Dendritic cell treated with granulocyte-macrophage colony-stimulating factor and Interleukin-4, amounts not matched to agents 40 ng/mL and 50 ng/mL, for 4 days (primary cell): ENCODE results near the gene DCTN4.
"Not testable (repeated sequence)": the region's sequence is repeated elsewhere in the genome, so short reads cannot be mapped to it uniquely, and the experiment has no call there.

ENCODE experiments used
- H3K27ac Mint-ChIP-seq: one replicate; pipeline ENCODE4 v1.8.0; 2022; ENCODE audit warnings: mild to moderate bottlenecking, mixed read lengths
- H3K27me3 Mint-ChIP-seq: one replicate; pipeline ENCODE4 v1.8.0; 2022; ENCODE audit warnings: mild to moderate bottlenecking, mixed read lengths
- H3K36me3 Mint-ChIP-seq: one replicate; pipeline ENCODE4 v1.8.0; 2022; ENCODE audit warnings: low read depth, mixed read lengths
- H3K4me1 Mint-ChIP-seq: one replicate; pipeline ENCODE4 v1.8.0; 2022; ENCODE audit warnings: low read depth, mixed read lengths
- H3K4me3 Mint-ChIP-seq: one replicate; pipeline ENCODE4 v1.8.0; 2022; ENCODE audit warnings: mild to moderate bottlenecking, moderate library complexity, mixed read lengths
- H3K9me3 Mint-ChIP-seq: one replicate; pipeline ENCODE4 v1.8.0; 2022; ENCODE audit warnings: mixed read lengths
- intact Hi-C: fragments of 100-400 bp; cut with micrococcal nuclease; formaldehyde crosslinking; loops from one replicate; pipeline ENCODE4 v1.15.0; 2022

Gene DCTN4

GRCh38 chr5:150758531-150759333, at the start of gene DCTN4:
Gene DCTN4 (minus strand): TSS chr5:150759017. CDS start chr5:150758993, 24 bp downstream.
- intact Hi-C loops: loop anchor here (2.0 kb wide), 1 partner anchor 20 kb away; the partner anchor contains the start of gene SMIM3
- H3K4me3 Mint-ChIP-seq: no peak within 1 kb of the TSS
- H3K9me3 Mint-ChIP-seq: no peaks in the 10 kb centered on the region
- no peaks in the 10 kb centered on the region for H3K27me3 Mint-ChIP-seq
- H3K36me3 Mint-ChIP-seq: peaks cover 38% of the 10 kb centered on the region
- H3K4me1 Mint-ChIP-seq: peaks cover 29% of the 10 kb centered on the region
- H3K27ac Mint-ChIP-seq: no peak within 1 kb of the TSS

- H3K4me3 Mint-ChIP-seq: no peak overlapping the region
- no peaks in the 10 kb centered on the region for H3K27me3 Mint-ChIP-seq
- peaks cover 8% of the 10 kb centered on the region for H3K9me3 Mint-ChIP-seq
- H3K27ac Mint-ChIP-seq: no peak overlapping the region
- H3K36me3 Mint-ChIP-seq: no peaks in the 10 kb centered on the region
- intact Hi-C loops: no loop called here
- H3K4me1 Mint-ChIP-seq: peaks cover 8% of the 10 kb centered on the region
Observed at GRCh38 chr5:150804388-150804787, 45.6 kb upstream of the DCTN4 start.

GRCh38 chr5:150801117-150801927, 42.5 kb upstream of the DCTN4 start:
- Mint-ChIP-seq H3K36me3 (peaks cover 17% of the 10 kb centered on the region), H3K4me1 (peaks cover 13% of the 10 kb centered on the region), H3K27me3 (no peaks in the 10 kb centered on the region), H3K27ac (peak overlapping the region; percentile 53), H3K9me3 (peaks cover 8% of the 10 kb centered on the region), H3K4me3 (peak overlapping the region; percentile 60)
- intact Hi-C loops: loop anchor here (1.0 kb wide), 1 partner anchor 46 kb away; no protein-coding TSS in a partner anchor

- intact Hi-C loops: no loop called here
Observed at GRCh38 chr5:150797384-150797783, 38.6 kb upstream of the DCTN4 start.

GRCh38 chr5:150794927-150795326, 36.1 kb upstream of the DCTN4 start:
- H3K4me1 Mint-ChIP-seq: peaks cover 32% of the 10 kb centered on the region
- no peak overlapping the region for H3K27ac Mint-ChIP-seq
- no peaks in the 10 kb centered on the region for H3K9me3 Mint-ChIP-seq
- peaks cover 24% of the 10 kb centered on the region for H3K36me3 Mint-ChIP-seq
- intact Hi-C loops: loop anchor here (5.0 kb wide), 1 partner anchor 58 kb away; no protein-coding TSS in a partner anchor
- no peak overlapping the region for H3K4me3 Mint-ChIP-seq
- no peaks in the 10 kb centered on the region for H3K27me3 Mint-ChIP-seq

More at GRCh38 chr5:150797384-150797783, 38.6 kb upstream of the DCTN4 start:
- peaks cover 24% of the 10 kb centered on the region for H3K4me1 Mint-ChIP-seq
- no peak overlapping the region for H3K27ac Mint-ChIP-seq
- H3K36me3 Mint-ChIP-seq: peaks cover 24% of the 10 kb centered on the region
- no peak overlapping the region for H3K4me3 Mint-ChIP-seq
- no peaks in the 10 kb centered on the region for H3K27me3 Mint-ChIP-seq
- no peaks in the 10 kb centered on the region for H3K9me3 Mint-ChIP-seq

- intact Hi-C loops: loop anchor here (5.0 kb wide), 1 partner anchor 56 kb away; no protein-coding TSS in a partner anchor
- not testable (repeated sequence) for H3K4me3 Mint-ChIP-seq, H3K27ac Mint-ChIP-seq, H3K27me3 Mint-ChIP-seq, H3K9me3 Mint-ChIP-seq
- H3K36me3 Mint-ChIP-seq: peaks cover 24% of the 10 kb centered on the region
- peaks cover 46% of the 10 kb centered on the region for H3K4me1 Mint-ChIP-seq
Observed at GRCh38 chr5:150793423-150793888, 34.6 kb upstream of the DCTN4 start.

- Mint-ChIP-seq H3K36me3 (peaks cover 9% of the 10 kb centered on the region), H3K4me1 (peaks cover 51% of the 10 kb centered on the region), H3K27ac (no peak overlapping the region), H3K4me3 (no peak overlapping the region), H3K27me3 (no peaks in the 10 kb centered on the region), H3K9me3 (no peaks in the 10 kb centered on the region)
- intact Hi-C loops: loop anchor here (5.0 kb wide), 1 partner anchor 54 kb away; no protein-coding TSS in a partner anchor
Observed at GRCh38 chr5:150791536-150791935, 32.7 kb upstream of the DCTN4 start.

- Mint-ChIP-seq H3K36me3 (no peaks in the 10 kb centered on the region), H3K27me3 (no peaks in the 10 kb centered on the region), H3K4me3 (peak overlapping the region; percentile 21), H3K9me3 (no peaks in the 10 kb centered on the region), H3K4me1 (peaks cover 51% of the 10 kb centered on the region), H3K27ac (peak overlapping the region; percentile 51)
- intact Hi-C loops: loop anchor here (5.0 kb wide), 1 partner anchor 53 kb away; no protein-coding TSS in a partner anchor
Observed at GRCh38 chr5:150789943-150790611, 31.3 kb upstream of the DCTN4 start.

- H3K27me3 Mint-ChIP-seq: no peaks in the 10 kb centered on the region
Observed at GRCh38 chr5:150789450-150789849, 30.6 kb upstream of the DCTN4 start.

GRCh38 chr5:150788977-150789376, 30.2 kb upstream of the DCTN4 start:
- H3K27ac Mint-ChIP-seq: peak overlapping the region; percentile 51
- no peak overlapping the region for H3K4me3 Mint-ChIP-seq

More at GRCh38 chr5:150789450-150789849, 30.6 kb upstream of the DCTN4 start:
- H3K4me1 Mint-ChIP-seq: peaks cover 56% of the 10 kb centered on the region
- intact Hi-C loops: no loop called here
- no peaks in the 10 kb centered on the region for H3K36me3 Mint-ChIP-seq
- H3K27ac Mint-ChIP-seq: peak overlapping the region; percentile 51
- H3K9me3 Mint-ChIP-seq: no peaks in the 10 kb centered on the region
- H3K4me3 Mint-ChIP-seq: peak overlapping the region; percentile 28

GRCh38 chr5:150787656-150788055, 28.8 kb upstream of the DCTN4 start:
- Mint-ChIP-seq H3K4me3 (no peak overlapping the region), H3K36me3 (no peaks in the 10 kb centered on the region), H3K4me1 (peaks cover 61% of the 10 kb centered on the region), H3K27me3 (no peaks in the 10 kb centered on the region), H3K27ac (peak overlapping the region; percentile 69), H3K9me3 (no peaks in the 10 kb centered on the region)
- intact Hi-C loops: no loop called here

More at GRCh38 chr5:150788977-150789376, 30.2 kb upstream of the DCTN4 start:
- Mint-ChIP-seq H3K4me1 (peaks cover 60% of the 10 kb centered on the region), H3K9me3 (no peaks in the 10 kb centered on the region), H3K36me3 (no peaks in the 10 kb centered on the region), H3K27me3 (no peaks in the 10 kb centered on the region)
- intact Hi-C loops: no loop called here

- Mint-ChIP-seq H3K36me3 (no peaks in the 10 kb centered on the region), H3K9me3 (no peaks in the 10 kb centered on the region), H3K4me1 (peaks cover 69% of the 10 kb centered on the region), H3K27me3 (no peaks in the 10 kb centered on the region), H3K27ac (peak overlapping the region; percentile 69), H3K4me3 (no peak overlapping the region)
- intact Hi-C loops: no loop called here
Observed at GRCh38 chr5:150786876-150787275, 28.1 kb upstream of the DCTN4 start.

- no peak overlapping the region for H3K4me3 Mint-ChIP-seq
- H3K27ac Mint-ChIP-seq: no peak overlapping the region
- peaks cover 72% of the 10 kb centered on the region for H3K4me1 Mint-ChIP-seq
- no peaks in the 10 kb centered on the region for H3K9me3 Mint-ChIP-seq
- intact Hi-C loops: no loop called here
- H3K36me3 Mint-ChIP-seq: no peaks in the 10 kb centered on the region
- no peaks in the 10 kb centered on the region for H3K27me3 Mint-ChIP-seq
Observed at GRCh38 chr5:150785950-150786349, 27.1 kb upstream of the DCTN4 start.
